COLO829 (cell line): ENCODE measurements around the gene ZNF334.
A peak's percentile ranks its signal among the peaks of the same experiment; 100 is the strongest.

Source experiments
- DNase-seq: peaks from one replicate; pipeline ENCODE4 v3.0.0; 2012; ENCODE audit warnings: low spot score

Gene ZNF334

DNA sequence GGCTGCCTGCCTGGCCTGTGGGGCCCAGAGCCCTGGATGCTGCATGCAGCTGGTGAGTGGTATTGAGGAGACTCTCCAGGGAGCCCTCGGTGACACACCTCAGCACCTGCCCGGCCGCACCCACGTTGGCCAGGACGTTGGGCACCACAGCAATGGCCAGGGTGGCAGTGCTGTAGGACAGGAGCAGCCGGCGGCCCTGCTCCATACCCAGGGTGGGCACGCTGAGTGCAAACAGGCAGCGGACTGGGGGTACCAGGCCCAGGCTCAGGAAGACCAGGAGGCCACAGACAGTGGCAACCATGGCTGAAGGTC lies 32.4 kb upstream of the ZNF334 start:
- no peak for DNase-seq

- no peak for DNase-seq
Measured at GRCh38 chr20:46545077-46545826, 31.9 kb upstream of the ZNF334 start.

GRCh38 chr20:46544576-46544975 lies 31.2 kb upstream of the ZNF334 start:
- DNase-seq, result no peak

GRCh38 chr20:46543959-46544358 lies 30.6 kb upstream of the ZNF334 start:
- no peak for DNase-seq

DNA sequence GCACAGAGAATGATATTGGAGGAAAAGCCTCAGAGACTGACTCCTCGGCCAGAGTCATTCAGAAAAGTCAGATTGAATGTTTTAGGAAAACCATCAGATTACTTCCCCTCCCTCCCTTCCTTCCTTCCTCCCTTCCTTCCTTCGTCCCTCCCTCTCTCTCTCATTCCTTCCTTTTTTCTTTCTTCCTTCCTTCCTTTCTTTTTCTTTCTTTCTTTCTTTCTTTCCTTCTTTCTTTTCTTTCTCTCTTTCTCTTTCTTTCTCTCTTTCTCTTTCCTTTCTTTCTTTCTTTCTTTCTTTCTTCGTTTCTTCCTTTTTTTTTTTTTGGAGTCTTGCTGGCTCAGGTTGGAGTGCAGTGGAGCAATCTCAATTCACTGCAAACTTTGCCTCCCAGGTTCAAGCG lies 29.7 kb upstream of the ZNF334 start:
- no peak for DNase-seq

DNA sequence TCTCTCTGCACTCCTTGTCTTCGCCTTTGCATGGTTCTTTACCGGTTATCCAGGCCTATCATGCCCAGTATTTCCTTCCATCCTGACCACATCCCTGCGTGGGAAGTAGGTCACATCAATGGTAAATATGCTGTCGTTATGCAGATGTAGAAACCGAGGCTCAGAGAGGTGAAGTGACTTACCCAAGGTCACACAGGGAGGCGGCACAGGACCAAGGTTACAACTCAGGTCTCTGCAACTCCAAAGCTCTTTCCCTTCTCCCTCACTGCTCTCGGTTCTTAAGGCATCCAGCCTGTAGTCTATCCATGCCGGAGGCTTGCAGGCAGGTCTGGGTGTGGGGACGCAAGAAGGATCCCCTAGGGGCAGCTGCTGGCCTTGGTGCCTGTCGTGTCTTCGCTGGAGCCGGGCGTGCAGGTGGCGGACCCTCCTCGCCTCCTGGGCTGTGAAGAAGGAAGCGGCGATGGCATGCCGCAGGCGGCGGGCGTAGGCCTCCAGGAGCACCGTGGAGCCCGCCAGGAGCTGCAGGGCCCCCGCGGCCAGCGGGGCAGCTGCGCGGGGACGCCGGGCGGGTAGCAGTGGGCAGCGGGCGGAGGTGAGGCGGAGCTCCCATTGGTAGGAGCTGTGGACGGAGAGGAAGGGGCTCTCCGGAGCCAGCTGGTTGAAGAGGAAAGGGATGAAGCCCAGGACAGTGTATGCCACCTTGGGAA lies 28.0 kb upstream of the ZNF334 start:
- no peak for DNase-seq

- no peak for DNase-seq
Measured at GRCh38 chr20:46539113-46539512, 25.8 kb upstream of the ZNF334 start.

DNA sequence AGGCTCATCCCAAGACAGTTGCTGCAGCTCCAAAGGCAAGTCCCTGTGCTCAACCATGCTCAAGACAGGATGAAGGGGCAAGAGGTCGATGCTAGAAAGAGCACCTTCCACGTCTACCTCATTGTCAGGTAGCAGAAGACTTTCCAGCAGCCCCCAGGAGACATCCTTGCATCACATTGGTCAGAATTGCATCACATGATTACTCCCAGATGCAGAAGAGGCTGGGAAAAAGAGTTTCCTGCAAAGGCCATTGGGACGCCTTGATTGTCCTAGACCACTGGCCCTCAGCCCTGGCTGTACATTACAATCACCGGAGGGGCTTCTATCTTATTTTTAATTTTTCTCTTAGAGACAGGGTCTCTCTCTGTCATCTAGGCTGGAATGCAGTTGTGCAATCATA lies 17.3 kb upstream of the ZNF334 start:
- DNase-seq, result no peak

- peak; percentile 34 for DNase-seq
Measured at GRCh38 chr20:46523696-46524328, 10.5 kb upstream of the ZNF334 start.

- no peak for DNase-seq
Measured at GRCh38 chr20:46523108-46523507, 9.7 kb upstream of the ZNF334 start.

DNA sequence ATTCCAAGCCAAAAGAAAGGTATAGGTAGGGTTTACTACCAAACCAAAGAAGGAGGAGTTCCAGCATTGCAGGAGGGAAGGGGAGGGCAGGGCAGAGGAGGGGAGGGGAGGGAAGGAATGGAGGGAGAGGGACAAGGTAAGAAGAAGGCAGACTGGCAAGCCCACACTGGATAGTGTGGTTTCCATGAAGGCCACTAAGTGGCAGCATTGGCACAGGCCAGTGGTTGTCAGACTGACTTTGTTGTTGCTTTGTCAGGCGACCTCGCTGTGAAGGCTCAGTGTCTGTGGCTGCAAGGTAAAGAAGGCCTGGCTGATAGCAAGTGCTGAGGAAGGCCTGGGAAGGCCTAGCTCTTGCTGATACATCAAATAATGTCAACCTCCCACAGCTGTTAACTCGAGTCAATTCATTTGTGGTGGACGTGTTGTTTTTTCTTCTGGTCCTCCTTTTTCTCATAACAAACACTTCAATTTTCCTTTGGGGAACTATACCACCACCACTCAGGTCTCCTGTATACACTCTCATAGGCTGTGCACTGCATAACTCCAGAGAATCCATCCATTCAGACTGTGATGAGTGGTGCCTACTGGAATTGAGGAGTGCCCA lies 7.7 kb upstream of the ZNF334 start:
- peak; percentile 87 for DNase-seq

DNA sequence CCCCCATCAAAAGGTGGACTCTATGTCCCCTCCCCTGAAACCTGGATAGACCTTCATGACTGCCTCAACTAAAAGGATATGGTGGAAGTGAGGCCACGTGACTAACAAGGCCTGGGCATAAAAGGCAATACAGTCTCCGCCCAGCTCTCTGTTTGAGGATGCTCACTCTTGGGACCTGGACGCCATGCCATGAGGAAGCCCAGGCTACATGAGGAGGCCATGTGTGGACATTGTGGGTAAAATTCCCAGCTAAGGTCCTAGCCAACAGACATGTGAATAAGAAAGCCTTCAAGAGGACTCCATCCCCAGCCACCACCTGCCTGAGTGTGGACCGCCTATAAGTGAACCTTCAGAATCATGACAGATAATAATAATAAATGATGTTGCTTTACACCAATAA lies 7.2 kb upstream of the ZNF334 start:
- DNase-seq, result no peak

GRCh38 chr20:46519471-46520068 lies 6.2 kb upstream of the ZNF334 start:
- DNase-seq, result no peak

DNA sequence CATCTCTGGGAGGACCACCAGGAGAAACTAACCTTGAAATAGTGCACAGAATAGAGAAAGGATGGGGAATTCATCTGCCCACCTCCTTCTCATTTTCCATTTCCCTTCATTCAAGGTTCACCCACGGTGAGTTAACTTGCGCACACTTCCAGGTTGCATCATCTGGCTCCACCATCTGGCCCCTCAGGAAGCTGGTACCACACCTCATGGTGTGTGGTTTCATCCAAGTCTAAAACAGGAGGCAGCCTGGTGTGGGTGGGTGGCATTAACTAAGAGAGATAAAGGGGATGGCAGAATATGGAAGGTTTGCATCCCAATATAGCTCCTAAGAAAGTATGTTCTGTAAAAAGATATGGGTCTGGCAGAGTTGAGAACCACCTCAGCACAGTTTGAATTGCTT lies 3.8 kb downstream of the ZNF334 start:
- DNase-seq, result no peak

DNA sequence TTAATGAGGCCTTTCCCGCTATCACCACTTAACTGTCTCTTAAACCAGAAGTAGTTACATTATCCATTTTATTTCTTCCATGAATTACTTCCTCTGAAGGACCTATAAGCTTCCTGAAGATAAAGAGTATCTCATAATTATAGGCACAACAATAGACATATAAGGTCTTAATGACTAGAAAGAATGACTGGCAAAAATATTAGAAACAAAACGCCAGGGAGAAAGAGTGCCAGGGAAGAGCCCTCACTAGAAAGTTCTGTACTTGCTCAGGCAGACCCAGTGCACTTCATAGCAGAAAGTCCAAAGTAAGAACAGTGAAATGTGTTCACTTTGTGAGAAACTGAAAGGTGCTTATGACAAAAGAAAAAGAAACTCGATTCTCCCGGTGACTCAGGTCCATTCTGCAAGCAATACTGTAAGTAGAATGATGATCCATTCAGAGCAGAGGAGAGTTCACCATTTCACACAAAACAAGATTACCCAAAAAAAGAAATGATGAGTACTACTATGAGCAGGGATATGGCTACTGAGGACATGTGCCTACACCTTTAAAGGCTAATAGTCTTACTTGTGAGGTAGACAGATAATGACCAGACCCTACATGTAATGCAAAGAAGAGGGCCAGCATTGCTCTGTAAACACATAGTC lies 5.5 kb downstream of the ZNF334 start:
- DNase-seq, result no peak

DNA sequence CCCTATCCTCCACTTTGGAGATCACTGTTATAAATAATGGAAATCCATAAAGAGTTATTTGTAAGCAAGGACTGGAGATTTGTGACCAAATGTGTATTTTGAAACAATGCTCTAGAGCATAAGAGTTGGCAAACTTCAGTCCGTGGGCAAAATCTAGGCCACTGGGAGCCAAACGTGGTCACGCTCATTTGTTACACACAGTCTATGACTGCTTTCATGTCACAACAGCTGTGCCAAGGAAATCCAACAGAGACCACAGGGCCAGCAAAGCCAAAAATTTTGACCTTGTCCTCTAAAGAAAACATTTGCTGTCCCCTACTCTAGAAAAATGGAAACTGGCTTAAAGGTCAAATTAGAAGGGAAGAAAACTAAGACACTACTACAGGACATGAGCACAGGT lies 7.9 kb downstream of the ZNF334 start:
- no peak for DNase-seq

DNA sequence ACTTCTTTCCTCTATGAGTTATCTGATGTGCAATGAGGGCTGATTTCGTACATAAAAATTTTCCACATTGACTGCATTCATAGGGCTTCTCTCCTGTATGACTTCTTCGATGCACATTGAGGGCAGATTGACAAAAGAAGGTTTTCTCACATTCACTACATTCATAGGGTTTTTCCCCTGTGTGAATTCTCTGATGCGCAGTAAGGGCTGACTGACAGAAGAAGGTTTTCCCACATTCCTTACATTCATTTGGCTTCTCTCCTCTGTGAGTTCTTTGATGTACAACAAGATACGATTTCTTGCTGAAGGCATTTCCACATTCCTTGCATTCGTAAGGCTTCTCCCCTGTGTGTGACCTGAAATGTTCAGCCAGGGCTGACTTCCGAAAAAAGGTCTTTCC lies 11.4 kb downstream of the ZNF334 start:
- no peak for DNase-seq

DNA sequence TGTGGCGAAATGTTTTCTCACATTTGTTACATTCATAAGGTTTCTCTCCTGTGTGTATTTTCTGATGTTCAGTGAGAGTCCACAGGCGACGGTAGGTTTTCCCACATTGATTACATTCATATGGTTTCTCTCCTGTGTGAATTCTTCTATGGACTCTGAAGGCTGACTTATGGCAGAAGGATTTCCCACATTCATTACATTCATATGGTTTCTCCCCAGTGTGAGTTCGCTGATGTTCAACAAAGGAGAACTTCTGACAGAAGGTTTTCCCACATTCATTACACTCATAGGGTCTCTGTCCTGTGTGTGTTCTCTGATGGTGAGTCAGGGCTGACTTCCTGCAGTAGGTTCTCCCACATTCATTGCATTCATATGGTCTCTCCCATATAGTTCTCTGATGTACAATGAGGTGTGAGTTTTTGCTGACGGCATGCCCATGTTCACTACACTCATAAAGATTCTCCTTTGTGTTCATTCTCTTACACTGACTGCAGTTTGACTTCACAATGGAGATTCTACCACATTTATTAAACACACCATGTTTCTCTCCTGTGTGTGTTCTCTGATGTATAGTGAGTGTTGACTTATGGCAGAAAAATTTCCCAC lies 11.9 kb downstream of the ZNF334 start:
- no peak for DNase-seq

- DNase-seq, result no peak
Measured at GRCh38 chr20:46494077-46494476, 19.3 kb downstream of the ZNF334 start.

- DNase-seq, result no peak
Measured at GRCh38 chr20:46491354-46491753, 22.0 kb downstream of the ZNF334 start.

DNA sequence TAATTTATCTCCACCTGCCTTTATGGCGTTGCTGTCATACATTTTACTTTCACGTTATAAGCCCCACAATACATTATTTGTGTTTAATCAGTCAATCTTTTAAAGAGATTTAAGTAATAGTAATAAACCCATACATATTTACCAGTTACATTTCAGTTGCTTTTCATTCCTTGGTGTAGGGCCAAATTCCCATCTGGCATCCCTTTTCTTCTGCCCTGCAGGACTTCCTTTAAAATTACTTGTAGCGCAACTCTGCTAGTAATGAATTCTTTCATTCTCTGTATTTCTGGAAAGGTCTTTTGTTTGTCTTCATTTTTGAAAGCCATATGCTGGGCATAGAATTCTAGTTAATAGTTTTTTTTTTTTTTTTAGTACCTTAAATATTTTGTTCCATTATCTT lies 24.9 kb downstream of the ZNF334 start:
- no peak for DNase-seq

- DNase-seq, result no peak
Measured at GRCh38 chr20:46487628-46488027, 25.7 kb downstream of the ZNF334 start.
